Measurements from ENCODE around the gene BPIFA2. TPM values are rescaled to one million over a fixed set of nuclear protein-coding genes. Genes with fewer than 3 reads are reported as not detected.

The BPIFA2 gene
- total RNA-seq, 2 donors from 2014 or later, result not detected

- no peaks in the 10 kb centered on the region for H3K36me3 Mint-ChIP-seq (ENCODE audit: insufficient read depth in 2 of 2)
- no peak for DNase-seq
- H3K4me3 Mint-ChIP-seq, result no peak overlapping the region
- H3K27ac Mint-ChIP-seq, result no peak overlapping the region
- no peak for ATAC-seq (replicated peaks in 1 of 2)
- H3K9me3 Mint-ChIP-seq, result no peaks in the 10 kb centered on the region
- no peaks in the 10 kb centered on the region for H3K27me3 Mint-ChIP-seq (ENCODE audit: low read depth)
- H3K4me1 Mint-ChIP-seq (ENCODE audit: low read depth), result no peaks in the 10 kb centered on the region
Measured at GRCh38 chr20:33137195-33137594, 30.8 kb upstream of the BPIFA2 start.

GRCh38 chr20:33139467-33139866 is 28.5 kb upstream of the BPIFA2 start:
- DNase-seq, result no peak
- Mint-ChIP-seq H3K4me3 (no peak overlapping the region), H3K27ac (no peak overlapping the region), H3K9me3 (no peaks in the 10 kb centered on the region), H3K4me1 (ENCODE audit: low read depth) (no peaks in the 10 kb centered on the region), H3K36me3 (ENCODE audit: insufficient read depth in 2 of 2) (no peaks in the 10 kb centered on the region), H3K27me3 (ENCODE audit: low read depth) (peaks cover 12% of the 10 kb centered on the region)
- no peak for ATAC-seq (replicated peaks in 1 of 2)

GRCh38 chr20:33145521-33145920 is 22.4 kb upstream of the BPIFA2 start:
- peaks cover 37% of the 10 kb centered on the region for H3K27me3 Mint-ChIP-seq (ENCODE audit: low read depth)
- H3K9me3 Mint-ChIP-seq, result no peaks in the 10 kb centered on the region
- H3K4me3 Mint-ChIP-seq, result no peak overlapping the region
- ATAC-seq (replicated peaks in 1 of 2) (no peak), DNase-seq (no peak)
- peaks cover 0 to 2% of the 10 kb centered on the region in 2 donors for H3K36me3 Mint-ChIP-seq (ENCODE audit: insufficient read depth in 2 of 2)
- H3K4me1 Mint-ChIP-seq (ENCODE audit: low read depth), result no peaks in the 10 kb centered on the region
- H3K27ac Mint-ChIP-seq, result no peak overlapping the region

GRCh38 chr20:33147299-33147698 is 20.7 kb upstream of the BPIFA2 start:
- DNase-seq, result no peak
- no peaks in the 10 kb centered on the region for H3K4me1 Mint-ChIP-seq (ENCODE audit: low read depth)
- no peak overlapping the region for H3K27ac Mint-ChIP-seq
- H3K9me3 Mint-ChIP-seq, result no peaks in the 10 kb centered on the region
- H3K36me3 Mint-ChIP-seq (ENCODE audit: insufficient read depth in 2 of 2), result peaks cover 0 to 2% of the 10 kb centered on the region in 2 donors
- peaks cover 37% of the 10 kb centered on the region for H3K27me3 Mint-ChIP-seq (ENCODE audit: low read depth)
- no peak for ATAC-seq (replicated peaks in 1 of 2)
- no peak overlapping the region for H3K4me3 Mint-ChIP-seq

- Mint-ChIP-seq H3K4me1 (ENCODE audit: low read depth) (no peaks in the 10 kb centered on the region), H3K9me3 (no peaks in the 10 kb centered on the region), H3K27ac (no peak overlapping the region), H3K4me3 (no peak overlapping the region), H3K36me3 (ENCODE audit: insufficient read depth in 2 of 2) (peaks cover 0 to 2% of the 10 kb centered on the region in 2 donors), H3K27me3 (ENCODE audit: low read depth) (peaks cover 40% of the 10 kb centered on the region)
- DNase-seq (no peak), ATAC-seq (replicated peaks in 1 of 2) (no peak)
Measured at GRCh38 chr20:33148040-33148439, 19.9 kb upstream of the BPIFA2 start.

- Mint-ChIP-seq H3K27me3 (ENCODE audit: low read depth) (peaks cover 24% of the 10 kb centered on the region), H3K4me3 (no peak overlapping the region), H3K4me1 (ENCODE audit: low read depth) (no peaks in the 10 kb centered on the region), H3K27ac (no peak overlapping the region), H3K36me3 (ENCODE audit: insufficient read depth in 2 of 2) (no peaks in the 10 kb centered on the region), H3K9me3 (no peaks in the 10 kb centered on the region)
- ATAC-seq (replicated peaks in 1 of 2) (no peak), DNase-seq (no peak)
Measured at GRCh38 chr20:33154252-33154651, 13.7 kb upstream of the BPIFA2 start.

- ATAC-seq (replicated peaks in 1 of 2), result no peak
- H3K27ac Mint-ChIP-seq, result no peak overlapping the region
- no peaks in the 10 kb centered on the region for H3K36me3 Mint-ChIP-seq (ENCODE audit: insufficient read depth in 2 of 2)
- H3K27me3 Mint-ChIP-seq (ENCODE audit: low read depth), result peaks cover 9% of the 10 kb centered on the region
- H3K9me3 Mint-ChIP-seq, result no peaks in the 10 kb centered on the region
- no peak for DNase-seq
- no peaks in the 10 kb centered on the region for H3K4me1 Mint-ChIP-seq (ENCODE audit: low read depth)
- H3K4me3 Mint-ChIP-seq, result no peak overlapping the region
Measured at GRCh38 chr20:33158637-33159385, 9.1 kb upstream of the BPIFA2 start.

- ATAC-seq (replicated peaks in 1 of 2) (no peak), DNase-seq (no peak)
- H3K27me3 Mint-ChIP-seq (ENCODE audit: low read depth), result peaks cover under 1% of the 10 kb centered on the region
- H3K9me3 Mint-ChIP-seq, result no peaks in the 10 kb centered on the region
- no peaks in the 10 kb centered on the region for H3K4me1 Mint-ChIP-seq (ENCODE audit: low read depth)
- no peaks in the 10 kb centered on the region for H3K36me3 Mint-ChIP-seq (ENCODE audit: insufficient read depth in 2 of 2)
- no peak overlapping the region for H3K4me3 Mint-ChIP-seq
- no peak overlapping the region for H3K27ac Mint-ChIP-seq
Measured at GRCh38 chr20:33159713-33160112, 8.2 kb upstream of the BPIFA2 start.

GRCh38 chr20:33160681-33161080 is 7.3 kb upstream of the BPIFA2 start:
- Mint-ChIP-seq H3K4me3 (no peak overlapping the region), H3K4me1 (ENCODE audit: low read depth) (no peaks in the 10 kb centered on the region), H3K27ac (no peak overlapping the region), H3K9me3 (no peaks in the 10 kb centered on the region), H3K36me3 (ENCODE audit: insufficient read depth in 2 of 2) (no peaks in the 10 kb centered on the region), H3K27me3 (ENCODE audit: low read depth) (no peaks in the 10 kb centered on the region)
- DNase-seq (no peak), ATAC-seq (replicated peaks in 1 of 2) (no peak)

GRCh38 chr20:33162313-33162712 is 5.6 kb upstream of the BPIFA2 start:
- Mint-ChIP-seq H3K4me1 (ENCODE audit: low read depth) (no peaks in the 10 kb centered on the region), H3K36me3 (ENCODE audit: insufficient read depth in 2 of 2) (no peaks in the 10 kb centered on the region), H3K27ac (no peak overlapping the region), H3K27me3 (ENCODE audit: low read depth) (no peaks in the 10 kb centered on the region), H3K4me3 (no peak overlapping the region), H3K9me3 (no peaks in the 10 kb centered on the region)
- DNase-seq, result no peak
- no peak for ATAC-seq (replicated peaks in 1 of 2)

- no peaks in the 10 kb centered on the region for H3K27me3 Mint-ChIP-seq (ENCODE audit: low read depth)
- DNase-seq (no peak), ATAC-seq (replicated peaks in 1 of 2) (no peak)
- H3K27ac Mint-ChIP-seq, result no peak overlapping the region
- H3K9me3 Mint-ChIP-seq, result no peaks in the 10 kb centered on the region
- H3K4me3 Mint-ChIP-seq, result no peak overlapping the region
- H3K36me3 Mint-ChIP-seq (ENCODE audit: insufficient read depth in 2 of 2), result no peaks in the 10 kb centered on the region
- no peaks in the 10 kb centered on the region for H3K4me1 Mint-ChIP-seq (ENCODE audit: low read depth)
Measured at GRCh38 chr20:33162753-33163152, 5.2 kb upstream of the BPIFA2 start.

- DNase-seq (no peak), ATAC-seq (replicated peaks in 1 of 2) (no peak)
- Mint-ChIP-seq H3K27ac (no peak overlapping the region), H3K4me3 (no peak overlapping the region), H3K36me3 (ENCODE audit: insufficient read depth in 2 of 2) (peaks cover 3% of the 10 kb centered on the region in 2 donors), H3K27me3 (ENCODE audit: low read depth) (no peaks in the 10 kb centered on the region), H3K4me1 (ENCODE audit: low read depth) (no peaks in the 10 kb centered on the region), H3K9me3 (peaks cover 3 to 6% of the 10 kb centered on the region in 2 donors)
Measured at GRCh38 chr20:33163856-33164762, 3.9 kb upstream of the BPIFA2 start.

- no peaks in the 10 kb centered on the region for H3K4me1 Mint-ChIP-seq (ENCODE audit: low read depth)
- ATAC-seq (replicated peaks in 1 of 2) (no peak), DNase-seq (no peak)
- H3K27ac Mint-ChIP-seq, result no peak overlapping the region
- H3K4me3 Mint-ChIP-seq, result no peak overlapping the region
- peaks cover 3% of the 10 kb centered on the region in 2 donors for H3K36me3 Mint-ChIP-seq (ENCODE audit: insufficient read depth in 2 of 2)
- no peaks in the 10 kb centered on the region for H3K27me3 Mint-ChIP-seq (ENCODE audit: low read depth)
- peaks cover 3 to 6% of the 10 kb centered on the region in 2 donors for H3K9me3 Mint-ChIP-seq
Measured at GRCh38 chr20:33164763-33165095, 3.2 kb upstream of the BPIFA2 start.
